Stimulated activated naive CD4-positive, alpha-beta T cell treated with Interleukin-2 at 50 U/mL for 16 hours (primary cell): ENCODE data around the gene ATXN7L1.
"Not testable (repeated sequence)": the region's sequence is repeated elsewhere in the genome, so short reads cannot be mapped to it uniquely, and the experiment has no call there.

Experiments
- DNase-seq: peaks from one replicate; lab custom pipeline; 2025; lab: John Stamatoyannopoulos, UW

ATXN7L1 gene

GRCh38 chr7:105743351-105744090 lies 132.9 kb downstream of the ATXN7L1 start:
- no peak for DNase-seq

GRCh38 chr7:105742787-105743186 lies 133.6 kb downstream of the ATXN7L1 start:
- DNase-seq, result no peak

- DNase-seq, result no peak
Observed at GRCh38 chr7:105741982-105742381, 134.4 kb downstream of the ATXN7L1 start.

- no peak for DNase-seq
Observed at GRCh38 chr7:105738133-105738532, 138.3 kb downstream of the ATXN7L1 start.

- DNase-seq, result no peak
Observed at GRCh38 chr7:105734233-105734632, 142.2 kb downstream of the ATXN7L1 start.

- no peak for DNase-seq
Observed at GRCh38 chr7:105731042-105731441, 145.4 kb downstream of the ATXN7L1 start.

GRCh38 chr7:105728028-105728427 lies 148.4 kb downstream of the ATXN7L1 start:
- DNase-seq, result no peak

GRCh38 chr7:105724688-105725087 lies 151.7 kb downstream of the ATXN7L1 start:
- no peak for DNase-seq

GRCh38 chr7:105723572-105723971 lies 152.8 kb downstream of the ATXN7L1 start:
- DNase-seq, result no peak

GRCh38 chr7:105721571-105722104 lies 154.8 kb downstream of the ATXN7L1 start:
- DNase-seq, result no peak

- no peak for DNase-seq
Observed at GRCh38 chr7:105719919-105720318, 156.5 kb downstream of the ATXN7L1 start.

GRCh38 chr7:105719395-105719794 lies 157.0 kb downstream of the ATXN7L1 start:
- DNase-seq, result no peak

GRCh38 chr7:105718511-105718925 lies 157.9 kb downstream of the ATXN7L1 start:
- no peak for DNase-seq

- no peak for DNase-seq
Observed at GRCh38 chr7:105715528-105715927, 160.9 kb downstream of the ATXN7L1 start.

- no peak for DNase-seq
Observed at GRCh38 chr7:105713488-105714465, 162.6 kb downstream of the ATXN7L1 start.

- no peak for DNase-seq
Observed at GRCh38 chr7:105712877-105713276, 163.5 kb downstream of the ATXN7L1 start.

- DNase-seq, result no peak
Observed at GRCh38 chr7:105711726-105712402, 164.5 kb downstream of the ATXN7L1 start.

GRCh38 chr7:105710720-105711119 lies 165.7 kb downstream of the ATXN7L1 start:
- not testable (repeated sequence) for DNase-seq

GRCh38 chr7:105708763-105709080 lies 167.7 kb downstream of the ATXN7L1 start:
- no peak for DNase-seq

GRCh38 chr7:105707967-105708762 lies 168.2 kb downstream of the ATXN7L1 start:
- no peak for DNase-seq

- DNase-seq, result no peak
Observed at GRCh38 chr7:105707381-105707780, 169.0 kb downstream of the ATXN7L1 start.
